ENCODE data around the gene COCH.

The COCH gene

DNA sequence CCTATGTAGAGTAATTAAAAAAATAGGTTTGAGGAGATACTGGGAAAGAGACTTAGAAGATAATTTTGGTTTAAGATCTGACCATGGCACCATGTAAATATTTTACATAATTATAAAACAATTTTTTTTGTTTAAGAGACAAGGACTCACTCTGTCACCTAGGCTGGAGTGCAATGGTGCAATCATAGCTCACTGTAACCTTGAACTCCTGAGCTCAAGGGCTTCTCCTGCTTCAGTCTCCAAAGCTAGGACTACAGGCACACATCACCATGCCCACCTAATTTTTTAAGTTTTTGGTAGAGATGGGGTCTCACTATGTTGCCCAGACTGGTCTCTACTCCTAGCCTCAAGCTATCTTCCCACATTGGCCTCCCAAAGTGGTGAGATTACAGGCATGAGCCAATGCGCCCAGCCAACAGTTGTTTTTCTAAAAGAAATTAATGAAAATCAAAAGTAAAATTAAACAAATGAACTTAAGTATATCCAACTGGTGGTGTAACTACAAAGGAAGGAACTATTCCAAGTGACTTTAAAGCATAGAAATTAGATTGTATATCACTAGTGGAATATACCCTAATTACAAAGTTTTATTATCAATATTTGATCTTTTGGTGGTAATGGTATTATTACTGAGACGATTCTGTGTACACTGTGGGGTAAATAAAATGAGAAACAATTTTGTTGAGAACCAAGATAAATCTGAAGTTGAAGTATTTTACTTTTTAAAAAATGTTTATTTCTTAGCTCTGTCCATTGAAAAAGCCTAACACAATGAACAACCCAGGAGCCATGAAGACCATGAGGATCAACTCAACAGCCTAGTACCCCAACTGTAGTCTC lies 29.1 kb downstream of the COCH start:
- Histone ChIP-seq H3K4me2 (no peak overlapping the region), H3K4me3 (no peak overlapping the region), H3K27ac (no peak overlapping the region), H3K4me1 (peaks cover 0 to 13% (median 0%) of the 10 kb centered on the region in 10 experiments; a peak in 6 of 20 replicates), H3K36me3 (peaks cover 53 to 94% (median 79%) of the 10 kb centered on the region in 11 experiments), H4K20me1 (peaks cover 0 to 9% (median 0%) of the 10 kb centered on the region in 11 experiments; a peak in 1 of 22 replicates), H3K9me3 (replicated peaks in 1 of 11) (no peaks in the 10 kb centered on the region), H3K27me3 (no peaks in the 10 kb centered on the region), H3K9ac (no peak overlapping the region)
- TF ChIP-seq Cebpa-rat (IDR thresholded peaks at IDR 0.05) = no peak

DNA sequence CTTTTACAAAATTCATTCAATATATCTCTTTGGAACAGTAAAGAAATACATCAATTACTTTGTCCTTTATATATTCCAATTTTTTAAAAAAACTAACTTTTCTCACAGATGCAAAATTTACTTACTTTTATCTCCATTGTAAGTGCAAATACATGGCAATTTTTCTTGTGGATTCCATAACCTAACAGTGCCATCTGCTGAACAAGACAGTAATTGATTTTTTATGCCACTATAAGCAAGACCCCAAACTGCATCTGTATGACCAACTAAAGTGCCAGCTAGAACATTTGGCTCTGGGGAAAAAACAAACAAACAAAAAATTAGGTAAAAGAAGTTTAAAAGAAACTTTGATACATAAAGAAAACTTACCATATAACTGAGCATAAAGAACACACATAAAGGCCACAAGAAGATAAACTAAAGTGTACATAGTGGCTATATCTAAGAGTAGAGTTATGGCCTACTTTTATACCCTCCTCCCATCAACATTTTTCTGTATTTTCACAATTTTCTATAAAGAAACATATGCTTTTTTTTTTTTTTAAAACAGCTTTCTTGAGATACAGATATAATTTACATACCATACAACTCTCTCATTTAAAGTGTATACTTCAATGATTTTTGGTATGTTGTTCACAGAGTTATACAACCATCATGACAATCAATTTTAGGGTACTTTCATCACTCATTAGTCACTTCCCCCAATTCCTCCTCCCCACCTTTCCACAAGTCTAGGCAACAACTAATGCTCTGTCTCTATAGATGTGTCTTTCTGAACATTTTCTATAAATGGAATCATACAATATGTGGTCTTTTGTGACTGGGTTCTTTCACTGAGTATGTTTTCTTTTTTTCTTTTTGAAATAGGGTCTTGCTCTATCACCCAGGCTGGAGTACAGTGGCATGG lies 32.6 kb downstream of the COCH start:
- Histone ChIP-seq H3K9ac (no peak overlapping the region), H3K4me1 (peaks cover 0 to 20% (median 0%) of the 10 kb centered on the region in 10 experiments; a peak in 6 of 20 replicates), H3K9me3 (replicated peaks in 1 of 11) (no peaks in the 10 kb centered on the region), H3K4me2 (no peak overlapping the region), H4K20me1 (0 out of 22 replicates have a peak, but pooled peaks cover 0 to 7% (median 0%) of the 10 kb centered on the region in 11 experiments), H3K27ac (no peak overlapping the region), H3K4me3 (no peak overlapping the region), H3K36me3 (peaks cover 57 to 100% (median 79%) of the 10 kb centered on the region in 11 experiments), H3K27me3 (no peaks in the 10 kb centered on the region)
- TF ChIP-seq Cebpa-rat (IDR thresholded peaks at IDR 0.05) = no peak

DNA sequence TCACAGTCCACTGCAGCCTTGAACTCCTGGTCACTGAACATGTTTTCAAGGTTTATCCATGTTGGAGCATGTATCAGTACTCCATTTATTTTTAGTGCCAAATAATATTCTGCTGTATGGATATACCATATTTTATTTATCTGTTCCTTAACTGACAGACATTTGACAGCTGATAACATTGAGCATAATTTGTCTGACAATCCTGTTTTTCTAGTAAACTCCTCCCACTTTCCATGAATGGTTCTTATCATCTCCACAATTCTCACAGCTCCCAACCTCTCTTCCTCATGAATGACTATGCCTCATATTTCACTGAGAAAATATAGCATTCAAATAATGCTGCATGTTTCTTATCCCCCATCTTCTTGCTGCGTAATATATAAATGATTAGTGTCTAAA lies 33.3 kb downstream of the COCH start:
- H4K20me1 ChIP-seq = 0 out of 22 replicates have a peak, but pooled peaks cover 0 to 7% (median 0%) of the 10 kb centered on the region in 11 experiments
- no peak overlapping the region for H3K27ac ChIP-seq
- no peak overlapping the region for H3K4me3 ChIP-seq
- peaks cover 0 to 20% (median 0%) of the 10 kb centered on the region in 10 experiments; a peak in 6 of 20 replicates for H3K4me1 ChIP-seq
- H3K9me3 ChIP-seq (replicated peaks in 1 of 11) = no peaks in the 10 kb centered on the region
- no peaks in the 10 kb centered on the region for H3K27me3 ChIP-seq
- TF ChIP-seq Cebpa-rat (IDR thresholded peaks at IDR 0.05) = no peak
- no peak overlapping the region for H3K4me2 ChIP-seq
- peaks cover 61 to 100% (median 83%) of the 10 kb centered on the region in 11 experiments for H3K36me3 ChIP-seq
- H3K9ac ChIP-seq = no peak overlapping the region

DNA sequence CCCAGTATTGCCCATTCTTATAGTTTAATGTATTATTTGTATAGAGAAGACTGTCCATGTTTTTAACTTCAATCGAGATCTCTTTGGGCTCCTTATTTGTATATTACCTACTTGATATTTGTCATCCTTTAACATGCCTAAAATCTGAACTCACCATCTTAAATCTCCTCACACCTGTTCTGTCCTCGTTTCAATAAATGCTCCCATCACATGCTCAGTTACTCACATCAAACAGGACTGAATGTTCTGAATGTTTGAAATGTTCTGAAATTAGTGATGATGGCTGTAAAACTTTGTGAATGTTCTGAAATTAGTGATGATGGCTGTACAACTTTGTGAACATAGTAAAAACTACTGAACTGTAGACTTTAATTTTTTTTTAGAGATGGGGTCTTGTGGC lies 34.5 kb downstream of the COCH start:
- H3K36me3 ChIP-seq = peaks cover 58 to 93% (median 77%) of the 10 kb centered on the region in 11 experiments

DNA sequence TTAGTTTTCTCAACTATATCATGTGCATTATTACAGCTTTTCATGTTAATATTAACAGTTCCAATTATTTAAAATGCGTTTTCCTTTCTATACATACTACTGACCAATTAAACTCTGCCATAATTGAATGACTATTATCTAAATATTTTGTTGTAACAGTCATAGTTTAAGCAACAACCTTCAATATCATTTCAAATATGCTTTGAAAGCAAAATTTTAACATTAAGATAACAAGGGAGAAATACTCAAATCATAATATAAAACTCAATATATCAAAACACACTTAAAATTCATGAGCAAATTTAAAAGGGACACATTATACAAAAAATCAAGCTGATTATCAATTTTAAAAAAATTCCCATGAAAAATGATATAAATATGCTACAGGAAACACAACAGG lies 40.5 kb downstream of the COCH start:
- peaks cover 29 to 68% (median 49%) of the 10 kb centered on the region in 11 experiments for H3K36me3 ChIP-seq
- no peaks in the 10 kb centered on the region for H3K4me1 ChIP-seq
- no peak overlapping the region for H3K27ac ChIP-seq
- H3K27me3 ChIP-seq = no peaks in the 10 kb centered on the region
- peaks cover 0 to 5% (median 0%) of the 10 kb centered on the region in 11 experiments; a peak in 3 of 22 replicates for H4K20me1 ChIP-seq
- no peak for TF ChIP-seq Cebpa-rat (IDR thresholded peaks at IDR 0.05)
- no peaks in the 10 kb centered on the region for H3K9me3 ChIP-seq (replicated peaks in 1 of 11)
- H3K4me3 ChIP-seq = no peak overlapping the region
- no peak overlapping the region for H3K9ac ChIP-seq
- no peak overlapping the region for H3K4me2 ChIP-seq

More for the DNA sequence above, 34.5 kb downstream of the COCH start:
- no peak overlapping the region for H3K27ac ChIP-seq
- H3K9me3 ChIP-seq (replicated peaks in 1 of 11) = no peaks in the 10 kb centered on the region
- no peak for TF ChIP-seq Cebpa-rat (IDR thresholded peaks at IDR 0.05)
- no peaks in the 10 kb centered on the region for H3K27me3 ChIP-seq
- H3K9ac ChIP-seq = no peak overlapping the region
- H3K4me2 ChIP-seq = no peak overlapping the region
- H3K4me1 ChIP-seq = peaks cover 0 to 20% (median 0%) of the 10 kb centered on the region in 10 experiments; a peak in 6 of 20 replicates
- H4K20me1 ChIP-seq = 0 out of 22 replicates have a peak, but pooled peaks cover 0 to 7% (median 0%) of the 10 kb centered on the region in 11 experiments
- no peak overlapping the region for H3K4me3 ChIP-seq

DNA sequence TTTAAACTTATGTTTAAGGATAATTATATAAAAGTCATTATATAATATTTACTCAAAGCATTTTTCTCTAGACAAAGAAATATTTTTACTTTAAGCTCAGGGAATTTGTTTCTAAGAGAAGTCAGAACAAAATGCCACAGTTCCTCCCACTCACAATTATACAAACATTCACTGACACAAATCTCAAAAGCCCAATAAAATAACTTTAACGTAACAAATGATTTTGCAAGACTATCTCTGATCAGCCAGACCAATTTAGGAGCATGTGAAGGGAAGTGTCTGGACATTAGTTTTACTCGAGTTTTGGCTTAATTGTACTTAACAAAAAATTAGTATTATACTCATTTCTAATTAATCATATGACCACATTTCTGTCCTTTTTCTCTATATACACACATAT lies 41.2 kb downstream of the COCH start:
- no peak overlapping the region for H3K4me2 ChIP-seq
- H3K36me3 ChIP-seq = peaks cover 23 to 68% (median 42%) of the 10 kb centered on the region in 11 experiments
- no peaks in the 10 kb centered on the region for H3K27me3 ChIP-seq
- no peak overlapping the region for H3K9ac ChIP-seq
- H3K4me3 ChIP-seq = no peak overlapping the region
- H3K4me1 ChIP-seq = peaks cover 0 to under 1% (median 0%) of the 10 kb centered on the region in 10 experiments; a peak in 1 of 20 replicates
- no peaks in the 10 kb centered on the region for H3K9me3 ChIP-seq (replicated peaks in 1 of 11)
- H4K20me1 ChIP-seq = peaks cover 0 to 5% (median 0%) of the 10 kb centered on the region in 11 experiments; a peak in 4 of 22 replicates
- no peak for TF ChIP-seq Cebpa-rat (IDR thresholded peaks at IDR 0.05)
- H3K27ac ChIP-seq = no peak overlapping the region

DNA sequence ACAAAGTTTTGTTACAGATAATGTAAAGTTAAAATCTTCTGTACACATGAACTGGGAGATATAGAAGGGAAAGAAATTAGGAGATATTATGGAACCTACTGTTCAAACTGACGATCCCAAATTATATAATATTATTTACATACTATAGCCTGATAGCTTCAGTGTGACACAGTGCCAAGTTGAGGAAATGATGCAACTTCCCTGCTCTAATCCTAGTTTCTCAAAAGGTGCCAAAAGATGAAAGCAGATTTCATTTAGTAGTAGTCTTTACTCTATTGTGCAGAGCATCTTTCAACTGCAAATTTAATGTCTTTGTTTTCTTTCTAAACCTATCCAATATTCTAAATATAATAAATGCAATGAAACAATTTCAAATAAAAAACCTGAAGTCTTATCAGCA lies 46.9 kb downstream of the COCH start:
- H3K27ac ChIP-seq = no peak overlapping the region
- TF ChIP-seq Cebpa-rat (IDR thresholded peaks at IDR 0.05) = no peak
- no peaks in the 10 kb centered on the region for H3K9me3 ChIP-seq (replicated peaks in 1 of 11)
- H3K36me3 ChIP-seq = peaks cover 26 to 87% (median 47%) of the 10 kb centered on the region in 11 experiments
- H3K4me1 ChIP-seq = peaks cover 0 to 14% (median 7%) of the 10 kb centered on the region in 10 experiments; a peak in 10 of 20 replicates
- peak overlapping the region in 3 of 11 experiments; percentile 19 to 46 (median 20); a peak in 4 of 22 replicates for H3K4me2 ChIP-seq
- no peaks in the 10 kb centered on the region for H3K27me3 ChIP-seq
- no peak overlapping the region for H3K4me3 ChIP-seq
- H3K9ac ChIP-seq = no peak overlapping the region
- peaks cover 0 to 4% (median 0%) of the 10 kb centered on the region in 11 experiments; a peak in 3 of 22 replicates for H4K20me1 ChIP-seq

DNA sequence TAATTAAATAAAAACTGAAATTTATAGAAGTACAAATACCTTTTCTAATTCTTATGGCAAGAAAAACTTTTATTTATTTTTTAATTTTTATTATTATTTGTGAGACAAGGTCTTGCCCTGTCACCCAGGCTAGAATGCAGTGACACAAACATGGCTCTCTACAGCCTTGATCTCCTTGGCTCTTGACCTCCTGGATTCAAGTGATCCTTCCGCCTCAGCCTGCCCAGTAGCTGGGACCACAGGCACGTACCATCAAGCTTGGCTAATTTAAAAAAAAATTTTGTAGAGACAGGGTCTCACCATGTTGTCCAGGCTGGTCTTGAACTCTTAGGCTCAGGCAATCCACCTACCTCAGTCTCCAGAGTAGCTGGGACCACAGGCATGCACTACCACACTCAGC lies 47.4 kb downstream of the COCH start:
- Histone ChIP-seq H3K9me3 (replicated peaks in 1 of 11) (no peaks in the 10 kb centered on the region), H3K4me1 (peaks cover 0 to 14% (median 7%) of the 10 kb centered on the region in 10 experiments; a peak in 10 of 20 replicates), H3K9ac (no peak overlapping the region), H3K27ac (peak overlapping the region in 1 of 11 experiments; percentile 10; a peak in 1 of 22 replicates), H3K36me3 (peaks cover 26 to 84% (median 45%) of the 10 kb centered on the region in 11 experiments), H3K4me3 (no peak overlapping the region), H3K27me3 (no peaks in the 10 kb centered on the region), H3K4me2 (peak overlapping the region in 3 of 11 experiments; percentile 1 to 13 (median 2); a peak in 3 of 22 replicates), H4K20me1 (peaks cover 0 to 4% (median 0%) of the 10 kb centered on the region in 11 experiments; a peak in 3 of 22 replicates)
- TF ChIP-seq Cebpa-rat (IDR thresholded peaks at IDR 0.05) = no peak

All from BLaER1 treated with 17β-estradiol and CSF1 and Interleukin-3, amounts not matched to agents 10 nM and 100 nM (cell line).